Stimulated activated CD4-positive, alpha-beta T cell treated with anti-CD3 and anti-CD28 coated beads, Interleukin-15, amount 100 ng/mL, for 1 hour (primary cell): ENCODE measurements around the gene VPS18.

Source experiments
- DNase-seq, 2 donors: peaks; one replicate each; pipeline ENCODE4 v3.0.0-alpha.2; 2020; ENCODE audit warnings: low read depth in 1 of 2, low spot score in 1 of 2

The VPS18 gene

DNA sequence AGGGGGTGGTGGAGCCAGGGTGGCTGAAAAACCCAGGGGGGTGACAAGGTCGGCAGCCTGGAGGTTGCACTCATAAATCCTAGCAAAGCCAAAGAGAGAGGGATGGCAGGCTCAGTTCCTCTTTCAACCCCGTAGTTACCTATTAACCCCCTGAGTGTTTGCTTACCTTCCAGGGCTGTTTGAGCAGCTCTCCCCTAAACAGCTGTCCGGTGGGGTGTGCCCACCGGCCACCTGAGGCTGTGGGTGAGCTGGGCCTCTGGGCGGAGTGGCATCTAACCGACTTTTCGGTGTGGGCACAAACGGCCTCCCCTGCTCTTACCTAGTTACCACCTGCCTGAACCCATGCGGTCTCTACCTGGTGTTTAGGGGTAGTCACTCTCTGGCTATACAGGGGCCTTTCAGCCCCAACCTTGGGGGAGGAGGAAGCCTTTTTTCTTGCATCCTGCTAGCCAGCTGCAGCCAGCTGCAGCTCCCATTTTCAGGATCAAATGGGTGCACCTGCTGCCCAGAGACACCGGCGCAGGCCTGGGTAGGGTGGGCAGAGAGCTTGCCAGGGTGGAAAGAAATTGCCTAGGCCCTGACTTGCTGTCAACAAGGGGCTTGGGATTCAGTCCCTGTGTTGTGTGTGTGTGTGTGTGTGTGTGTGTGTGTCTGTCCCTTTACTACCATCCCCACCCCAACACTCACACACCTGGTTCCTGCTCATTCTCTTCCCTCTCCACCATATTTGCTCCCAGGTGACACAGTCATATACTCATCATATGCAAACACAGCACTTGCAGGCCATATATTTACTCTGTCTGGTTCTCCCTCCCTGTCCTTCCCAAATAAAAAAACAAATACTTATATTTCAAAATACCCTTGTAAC lies 38.6 kb downstream of the VPS18 start:
- DNase-seq, result no peak

DNA sequence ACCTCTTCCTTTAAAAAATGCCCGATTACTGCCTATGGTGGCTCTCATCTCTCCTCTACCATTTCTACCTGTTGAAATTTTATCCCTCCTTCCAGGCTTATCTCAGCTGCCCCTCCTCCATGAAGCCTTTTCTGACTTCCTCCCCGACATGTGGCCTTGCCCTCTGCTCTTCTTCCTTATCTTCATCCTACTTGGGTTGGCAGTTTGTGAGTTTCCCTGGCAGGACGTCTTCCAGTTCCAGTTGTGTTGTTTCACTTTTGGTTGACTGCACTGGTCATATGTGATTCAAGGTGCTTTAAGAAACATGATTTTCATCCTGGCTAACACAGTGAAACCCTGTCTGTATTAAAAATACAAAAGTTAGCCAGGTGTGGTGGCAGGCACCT lies 39.3 kb downstream of the VPS18 start:
- no peak for DNase-seq

GRCh38 chr15:40934457-40934856 lies 40.2 kb downstream of the VPS18 start:
- no peak for DNase-seq

GRCh38 chr15:40936234-40936708 lies 42.0 kb downstream of the VPS18 start:
- no peak for DNase-seq

- DNase-seq, result no peak
These were observed 42.7 kb downstream of the VPS18 start for GRCh38 chr15:40936709-40937666.

DNA sequence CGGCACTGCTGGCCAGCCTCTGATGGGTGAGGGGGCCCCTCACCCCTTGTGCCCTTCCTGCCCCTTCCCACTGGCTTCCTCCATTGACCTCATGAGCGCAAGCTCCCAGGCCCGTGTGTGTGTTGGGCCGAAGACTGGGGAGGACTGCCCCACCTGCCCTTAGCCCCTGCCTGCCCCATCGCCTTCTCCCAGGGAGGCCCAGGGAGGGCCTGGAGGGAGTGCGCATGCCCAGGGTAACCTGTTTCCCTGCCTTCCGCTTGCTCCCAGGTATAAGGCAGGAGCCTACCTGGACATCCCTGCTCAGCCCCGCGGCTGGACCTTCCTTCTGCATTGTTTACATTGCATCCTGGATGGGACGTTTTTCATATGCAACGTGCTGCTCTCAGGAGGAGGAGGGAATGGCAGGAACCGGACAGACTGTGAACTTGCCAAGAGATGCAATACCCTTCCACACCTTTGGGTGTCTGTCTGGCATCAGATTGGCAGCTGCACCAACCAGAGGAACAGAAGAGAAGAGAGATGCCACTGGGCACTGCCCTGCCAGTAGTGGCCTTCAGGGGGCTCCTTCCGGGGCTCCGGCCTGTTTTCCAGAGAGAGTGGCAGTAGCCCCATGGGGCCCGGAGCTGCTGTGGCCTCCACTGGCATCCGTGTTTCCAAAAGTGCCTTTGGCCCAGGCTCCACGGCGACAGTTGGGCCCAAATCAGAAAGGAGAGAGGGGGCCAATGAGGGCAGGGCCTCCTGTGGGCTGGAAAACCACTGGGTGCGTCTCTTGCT lies 43.7 kb downstream of the VPS18 start:
- DNase-seq, result no peak

- DNase-seq, result no peak
These were observed 44.3 kb downstream of the VPS18 start for GRCh38 chr15:40938536-40938870.

DNA sequence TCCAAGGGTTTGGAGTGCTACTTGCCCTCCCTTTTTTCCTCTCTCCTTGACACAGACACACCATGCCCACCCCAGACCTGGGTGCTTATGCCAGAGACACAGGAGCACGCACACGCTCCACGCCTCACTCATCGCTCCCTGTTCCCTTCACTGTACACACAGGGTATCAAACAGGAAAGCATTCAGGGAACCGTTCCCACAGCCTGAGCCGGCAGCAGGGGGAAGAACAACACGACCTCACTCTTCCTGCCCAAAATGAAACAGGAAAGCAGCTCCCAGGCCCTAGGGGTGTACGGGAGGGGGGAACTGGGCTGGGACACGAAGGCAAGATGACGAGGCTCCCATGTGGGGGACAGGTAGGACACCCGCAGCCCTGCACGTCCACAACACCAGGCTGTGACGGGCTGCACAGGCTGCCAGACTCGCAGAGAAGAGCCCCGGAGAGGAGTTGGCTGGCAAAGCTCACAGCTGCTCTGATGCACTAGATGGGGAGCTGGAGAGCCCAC lies 46.1 kb downstream of the VPS18 start:
- no peak for DNase-seq

DNA sequence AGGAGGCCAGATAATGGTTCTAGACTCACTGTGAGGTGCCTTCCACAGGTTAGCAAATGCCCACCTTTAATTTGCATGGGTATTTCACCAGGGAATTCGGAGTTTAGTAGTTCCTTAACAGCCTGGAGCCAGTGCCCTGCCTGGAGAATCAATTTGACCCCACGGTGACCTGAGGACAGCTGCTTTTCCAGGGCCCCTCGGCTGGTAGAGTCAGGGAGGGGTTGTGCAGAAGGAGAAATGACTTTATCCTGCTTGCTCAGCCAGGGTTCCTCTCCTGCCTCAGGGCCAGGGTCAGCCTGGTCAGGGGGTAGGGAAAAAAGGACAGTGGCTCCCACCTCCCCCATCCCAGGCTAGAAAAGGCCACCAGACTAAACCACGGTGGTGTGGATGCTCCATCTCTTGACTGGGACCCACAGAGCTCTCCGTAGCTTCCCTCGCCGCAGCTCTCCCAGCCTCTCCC lies 46.8 kb downstream of the VPS18 start:
- no peak for DNase-seq

DNA sequence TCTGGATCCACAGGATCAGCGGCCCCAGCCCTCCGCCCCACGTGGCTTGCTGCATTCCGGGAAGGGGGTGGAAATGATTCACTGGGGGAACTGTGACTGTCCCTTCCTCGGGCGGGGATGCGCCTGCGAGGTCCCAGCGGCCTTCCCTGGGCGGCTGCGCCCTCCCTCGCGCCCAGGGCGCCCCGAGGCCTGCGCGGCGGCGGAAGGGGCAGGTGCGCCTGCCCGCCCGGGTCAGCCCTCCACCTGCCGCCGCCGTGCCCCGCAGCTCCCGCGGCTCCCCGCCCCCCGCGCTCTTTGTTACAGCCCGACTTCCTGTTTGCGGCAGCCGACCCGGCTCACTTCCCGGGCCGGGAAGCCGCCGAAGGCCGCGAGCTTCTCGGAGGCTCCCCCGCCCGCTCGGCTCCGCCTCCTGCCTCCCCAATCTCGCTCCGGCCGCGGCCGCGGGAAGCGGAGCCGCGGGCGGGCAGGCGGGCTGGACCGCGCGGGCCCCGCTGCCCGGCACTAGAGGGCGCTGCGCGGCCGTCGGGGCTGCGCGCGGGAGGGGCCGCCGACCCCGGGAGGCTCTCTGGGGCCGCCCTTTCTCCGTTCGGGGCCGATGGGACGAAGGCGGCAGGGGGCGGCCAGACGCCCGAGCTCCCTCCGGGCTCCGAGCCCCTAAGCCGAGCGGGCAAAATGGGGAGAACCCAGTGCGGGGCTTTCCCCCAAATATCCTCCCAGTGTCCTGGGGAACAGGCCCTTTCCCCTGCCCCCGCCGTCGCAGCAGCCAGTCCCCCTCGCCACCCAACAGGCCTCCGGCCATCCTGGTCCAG lies 47.5 kb downstream of the VPS18 start:
- DNase-seq, result peak; percentile 29 to 59

- DNase-seq, result no peak
These were observed 48.1 kb downstream of the VPS18 start for GRCh38 chr15:40942337-40942854.

GRCh38 chr15:40942878-40943277 lies 48.6 kb downstream of the VPS18 start:
- no peak for DNase-seq

DNA sequence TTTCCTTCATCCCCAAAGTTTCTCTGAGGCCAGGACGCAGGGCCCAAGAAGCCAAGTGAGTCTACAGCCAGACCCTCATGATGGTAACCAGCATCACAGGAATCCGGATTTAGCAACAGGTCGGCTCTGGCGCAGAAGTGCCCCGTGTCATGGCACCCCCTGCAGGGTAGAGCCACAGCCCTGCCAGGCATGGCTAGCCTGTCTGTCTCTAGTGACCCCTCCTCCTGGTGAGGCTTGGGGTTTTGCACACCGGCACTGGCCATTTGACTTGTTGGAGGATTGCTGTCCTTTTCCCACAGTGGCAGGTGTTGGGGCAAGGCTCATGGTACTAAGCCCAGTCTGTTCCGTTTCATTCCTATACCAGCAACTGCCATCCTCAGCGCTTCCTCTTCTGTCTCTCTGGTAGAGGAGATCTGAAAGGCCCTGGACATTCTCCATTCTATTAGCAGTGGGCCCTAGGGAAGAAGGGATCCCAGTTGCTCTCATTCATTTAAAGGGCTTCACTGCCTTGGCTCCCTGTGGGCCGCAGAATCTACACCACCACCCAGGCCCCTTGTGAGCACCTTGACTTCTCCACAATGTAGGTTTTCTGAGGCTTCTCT lies 49.6 kb downstream of the VPS18 start:
- no peak for DNase-seq

DNA sequence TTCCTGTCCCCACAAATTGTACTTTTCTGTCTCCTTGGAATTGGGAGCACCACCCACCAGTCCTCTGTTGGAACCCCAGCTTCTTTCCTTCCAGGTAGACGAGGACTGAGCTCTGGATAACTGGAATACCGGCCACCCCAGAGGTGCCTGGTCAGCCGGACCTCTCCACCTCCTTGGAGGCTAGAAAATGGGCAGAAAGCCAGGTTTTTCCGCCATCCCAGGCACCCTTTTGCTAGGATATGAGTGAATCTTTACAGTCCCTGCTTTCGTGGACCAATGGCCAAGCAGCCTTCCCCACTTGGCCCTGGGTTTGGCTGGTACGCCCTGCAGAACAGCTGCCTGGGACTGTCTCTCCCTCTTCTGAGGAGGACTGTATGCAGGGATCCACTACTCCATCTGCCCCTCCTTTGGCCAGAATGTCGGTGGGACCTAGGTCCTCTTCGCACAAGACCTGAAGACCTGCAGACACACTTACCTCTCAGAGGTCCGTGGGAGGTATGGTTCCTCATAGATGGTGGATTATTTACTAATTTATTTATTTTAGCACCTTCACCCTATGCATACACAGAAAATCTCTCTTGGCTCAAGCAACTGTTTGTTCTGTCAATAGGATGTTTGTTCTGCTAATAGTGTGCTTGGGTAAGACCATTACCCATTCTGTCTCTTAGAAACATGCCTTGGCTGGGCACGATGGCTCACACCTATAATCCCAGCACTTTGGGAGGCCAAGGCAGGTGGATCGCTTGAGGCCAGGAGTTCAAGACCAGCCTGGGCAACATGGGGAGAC lies 50.5 kb downstream of the VPS18 start:
- DNase-seq, result no peak

- no peak for DNase-seq
These were observed 54.6 kb downstream of the VPS18 start for GRCh38 chr15:40948706-40949473.

DNA sequence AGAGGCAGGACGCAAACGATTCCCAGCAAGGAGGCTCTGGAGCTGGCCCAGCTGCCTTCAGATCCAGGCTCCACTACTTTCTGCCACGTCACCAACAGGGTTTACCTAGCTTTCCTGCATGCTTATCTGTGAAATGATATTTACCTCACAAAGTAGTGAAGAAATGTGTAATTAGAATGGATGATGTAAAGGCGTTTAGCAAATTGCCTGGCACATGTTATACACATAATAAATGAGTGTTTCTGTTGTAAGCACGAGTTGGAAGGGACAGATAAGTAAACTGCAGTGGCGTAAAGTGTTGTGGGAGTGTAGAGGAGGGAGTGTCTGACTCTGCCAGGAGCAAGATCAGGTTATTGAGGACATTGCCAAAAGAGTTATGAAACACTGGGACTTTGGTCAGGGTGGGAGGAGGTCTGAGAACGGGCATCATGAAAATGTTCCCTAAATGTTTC lies 55.5 kb downstream of the VPS18 start:
- no peak for DNase-seq

- no peak for DNase-seq
These were observed 57.5 kb downstream of the VPS18 start for GRCh38 chr15:40951764-40952163.
